Kidney glomerular epithelial cell (primary cell): ENCODE data around the gene EFCAB7.

Experiments used
- DNase-seq: peaks from one replicate; lab custom pipeline; 2025; lab: John Stamatoyannopoulos, UW

The EFCAB7 gene, protein sequence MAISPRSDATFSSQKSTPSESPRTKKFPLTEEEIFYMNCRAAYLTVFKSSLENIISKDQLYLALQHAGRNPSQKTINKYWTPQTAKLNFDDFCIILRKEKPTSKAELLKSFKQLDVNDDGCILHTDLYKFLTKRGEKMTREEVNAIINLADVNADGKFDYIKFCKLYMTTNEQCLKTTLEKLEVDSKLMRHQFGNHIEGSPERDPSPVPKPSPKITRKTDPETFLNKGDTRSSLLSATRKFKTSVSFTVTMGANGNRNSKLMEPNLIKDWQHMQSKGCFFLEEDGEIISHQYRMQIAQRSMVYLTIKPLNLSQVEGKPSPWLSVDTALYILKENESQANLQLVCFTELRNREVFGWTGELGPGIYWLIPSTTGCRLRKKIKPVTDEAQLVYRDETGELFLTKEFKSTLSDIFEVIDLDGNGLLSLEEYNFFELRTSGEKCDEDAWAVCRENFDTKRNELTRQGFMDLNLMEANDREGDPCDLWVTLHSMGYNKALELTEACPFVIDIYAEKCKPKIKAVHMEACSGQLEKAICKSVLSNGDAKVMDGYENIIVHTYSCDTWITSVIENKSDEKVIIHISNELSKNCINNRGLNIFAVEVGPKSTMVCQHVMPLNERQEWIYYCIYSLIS

DNA sequence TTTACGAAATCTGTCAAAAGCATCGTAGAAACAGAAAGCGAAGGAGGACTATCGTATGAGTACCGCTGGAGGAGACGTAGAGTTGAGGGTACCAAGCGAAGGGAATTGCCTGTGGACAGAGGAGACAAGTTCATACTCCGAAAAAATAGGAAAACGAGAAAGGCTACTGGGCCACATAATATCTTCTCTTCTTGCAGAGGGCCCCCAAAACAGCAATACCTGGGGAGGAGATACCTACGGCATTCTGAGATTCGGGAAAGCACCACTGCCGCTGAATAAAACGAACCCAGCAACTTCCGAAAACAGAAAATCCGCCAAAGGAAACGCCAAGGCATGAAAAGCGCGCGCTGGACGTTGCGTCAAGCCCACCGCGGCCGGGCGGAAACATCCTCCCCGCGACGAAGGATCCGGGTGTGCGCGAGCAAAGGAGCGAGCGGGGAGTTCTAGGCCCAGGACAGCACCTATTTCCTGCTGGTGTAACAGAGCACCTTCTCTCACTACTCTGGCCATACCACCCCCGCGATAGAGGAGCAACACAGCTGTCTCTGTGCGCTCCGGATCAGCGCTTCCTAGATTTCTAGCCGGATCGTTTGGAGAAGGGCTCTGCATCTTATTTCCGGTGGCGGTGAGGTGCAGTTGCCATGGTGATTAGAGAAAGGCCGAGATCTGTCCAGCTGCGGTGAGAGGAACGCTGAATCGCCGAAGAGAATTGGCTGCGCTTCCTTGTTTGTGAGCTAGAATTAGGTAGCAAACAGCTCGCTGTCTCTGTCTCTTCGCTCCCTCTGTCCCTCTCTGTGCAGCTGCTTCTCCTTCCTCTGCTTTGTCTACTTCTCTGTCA is at the start of gene EFCAB7, which contains the start of gene ITGB3BP:
Gene EFCAB7 (plus strand): TSS at position 635 of the 838 bp plus-strand sequence. CDS start 2,048 bp downstream, outside the sequence.
Gene ITGB3BP (minus strand): TSS at position 335 of the 838 bp plus-strand sequence. CDS start 92 bp downstream, at position 243.
- DNase-seq, result peak; percentile 97

DNA sequence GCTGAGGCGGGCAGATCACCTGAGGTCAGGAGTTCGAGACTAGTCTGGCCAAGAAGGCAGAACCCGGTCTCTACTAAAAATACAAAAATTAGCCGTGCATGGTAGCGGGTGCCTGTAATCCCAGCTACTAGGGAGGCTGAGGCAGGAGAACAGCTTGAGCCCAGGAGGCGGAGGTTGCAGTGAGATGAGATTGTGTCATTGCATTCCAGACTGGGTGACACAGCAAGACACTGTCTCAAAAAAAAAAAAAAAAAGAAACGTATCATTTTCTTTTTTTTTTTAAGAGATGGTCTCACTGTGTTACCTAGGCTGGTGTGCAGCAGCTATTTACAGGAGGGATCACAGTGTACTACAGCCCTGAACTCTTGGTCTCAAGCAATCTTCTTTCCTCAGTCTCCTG is 47.6 kb upstream of the EFCAB7 start:
- DNase-seq, result no peak

DNA sequence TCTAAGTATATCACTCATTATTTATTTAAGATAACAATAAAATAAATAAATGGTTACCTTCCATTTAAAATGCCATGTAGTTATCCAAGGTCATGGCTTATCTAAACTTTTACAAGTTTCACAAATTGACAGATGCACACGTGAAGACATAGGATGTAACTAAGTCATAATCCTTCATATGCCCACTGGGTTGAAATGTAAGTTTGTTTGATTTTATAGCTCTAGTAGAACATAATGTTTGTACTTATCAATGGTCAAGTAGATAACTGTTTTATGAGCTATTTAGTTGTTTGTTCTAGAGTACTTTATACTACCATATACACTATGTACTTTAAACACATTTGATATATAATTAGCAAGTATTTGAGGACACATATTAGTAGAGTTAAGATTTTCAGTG is 43.3 kb upstream of the EFCAB7 start:
- DNase-seq, result no peak

DNA sequence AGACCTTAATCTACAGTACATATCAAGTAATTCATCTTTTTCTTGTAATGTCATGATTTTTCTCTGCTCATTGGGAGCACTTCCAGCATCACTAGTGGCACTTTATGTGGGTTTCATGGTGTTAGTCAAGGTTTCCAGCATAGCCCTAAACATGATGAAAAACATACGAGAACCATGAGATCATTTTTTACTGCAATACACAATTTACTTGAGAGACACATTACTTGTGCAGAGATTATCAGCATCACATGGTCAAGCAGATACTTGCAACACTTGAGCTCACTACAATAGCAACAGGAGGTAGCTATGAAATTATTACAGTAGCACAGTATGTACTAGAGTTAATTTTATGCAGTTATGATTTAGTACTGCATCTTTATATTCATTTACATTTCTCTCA is 36.7 kb upstream of the EFCAB7 start:
- DNase-seq, result no peak

DNA sequence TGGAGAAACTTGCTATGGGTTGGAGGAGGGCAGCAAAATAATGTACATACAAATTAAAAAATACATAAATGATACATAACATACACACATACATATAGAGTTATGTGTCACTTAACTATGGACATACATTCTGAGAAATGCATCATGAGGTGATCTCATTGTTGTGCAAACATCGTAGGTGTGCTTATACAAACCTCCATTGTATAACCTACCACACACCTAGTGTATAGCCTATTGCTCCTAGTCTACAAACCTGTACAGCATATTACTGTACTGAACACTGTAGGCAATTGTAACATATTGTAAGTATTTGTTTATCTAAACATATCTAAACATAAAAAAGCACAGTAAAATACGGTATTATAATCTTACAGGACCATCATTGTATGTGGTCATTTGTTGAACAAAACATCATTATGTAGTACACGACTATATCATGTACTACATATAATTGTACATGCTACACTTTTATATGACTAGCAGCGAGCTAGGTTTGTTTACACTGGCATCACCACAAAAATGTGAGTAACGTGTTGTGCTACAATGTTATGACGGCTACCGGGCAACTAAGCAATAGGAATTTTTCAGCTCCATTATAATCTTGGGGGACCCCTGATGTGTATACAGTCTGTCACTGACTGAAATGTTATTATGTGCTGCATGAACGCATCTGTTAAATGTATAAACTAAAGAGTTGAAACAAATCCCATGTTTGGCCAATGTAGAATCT is 35.8 kb upstream of the EFCAB7 start:
- DNase-seq, result peak; percentile 49

DNA sequence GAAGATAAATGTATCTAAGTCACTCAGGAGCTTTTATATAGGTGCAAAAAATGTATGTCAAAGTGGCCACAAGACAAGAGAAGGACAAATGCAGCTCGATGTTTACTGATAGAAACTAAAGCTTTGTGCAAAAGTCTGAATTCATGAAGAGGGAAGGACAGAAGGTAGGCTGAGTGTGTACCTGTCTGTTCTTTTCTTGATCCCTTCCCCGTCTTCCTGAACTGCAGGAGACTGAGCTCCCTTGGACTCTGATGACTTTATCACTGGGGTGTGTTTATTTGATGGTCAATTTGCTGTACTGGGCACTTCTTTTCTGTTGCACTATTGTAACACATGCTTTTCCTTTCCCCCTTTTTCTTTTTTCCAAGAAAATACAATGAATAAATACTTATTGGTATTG is 25.7 kb upstream of the EFCAB7 start:
- DNase-seq, result no peak

DNA sequence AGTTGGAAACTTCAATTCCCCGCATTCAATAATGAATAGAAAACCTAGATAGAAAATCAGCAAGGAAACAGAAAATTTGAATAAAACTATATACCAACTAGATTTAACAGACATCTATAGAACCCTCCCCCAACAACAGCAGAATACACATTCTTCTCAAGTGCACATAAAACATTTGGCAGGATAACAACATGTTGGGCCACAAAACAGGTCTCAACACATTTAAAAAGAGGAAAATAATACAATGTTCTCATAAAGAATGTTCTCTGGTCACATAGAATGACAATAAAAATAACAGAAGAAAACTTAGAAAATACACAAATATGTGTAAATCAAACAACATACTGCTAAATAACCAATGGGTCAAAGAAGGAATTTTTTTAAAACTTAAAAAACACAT is 25.2 kb upstream of the EFCAB7 start:
- no peak for DNase-seq

DNA sequence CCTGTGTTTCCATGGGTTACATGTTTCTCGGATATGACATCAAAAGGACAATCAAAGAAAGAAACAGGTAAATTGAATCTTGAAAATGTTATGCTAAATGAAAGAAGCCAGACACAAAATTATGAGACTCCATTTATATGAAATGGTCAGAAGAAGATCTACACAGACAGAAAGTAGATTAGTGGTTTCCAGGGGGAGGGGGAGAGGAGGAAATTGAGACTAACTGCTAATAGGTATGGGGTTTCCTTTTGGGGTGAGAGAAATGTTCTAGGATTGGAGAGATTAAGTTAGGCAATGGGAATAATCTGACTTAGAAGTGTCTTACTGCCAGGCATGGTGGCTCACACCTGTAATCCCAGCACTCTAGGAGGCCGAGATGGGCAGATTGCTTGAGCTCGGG is 22.1 kb upstream of the EFCAB7 start:
- DNase-seq, result no peak

DNA sequence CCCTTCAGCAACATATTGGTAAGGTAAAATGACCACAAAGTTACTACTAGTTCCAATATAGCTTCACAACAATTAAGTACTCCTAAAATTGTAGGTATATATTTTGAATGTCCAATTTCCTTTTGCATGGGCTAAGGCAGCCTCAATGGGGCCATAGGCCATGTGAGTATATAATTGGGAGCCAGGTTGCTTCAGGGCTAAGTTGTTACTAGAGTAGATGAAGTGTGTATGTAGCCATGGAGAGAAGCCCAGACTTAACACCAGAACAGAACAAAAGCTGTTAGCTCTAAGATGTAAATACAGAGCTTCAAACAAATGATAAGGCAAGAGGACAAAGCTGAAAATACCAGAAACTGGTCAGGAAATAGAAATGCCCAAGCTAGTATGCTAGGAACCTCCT is 16.5 kb upstream of the EFCAB7 start:
- DNase-seq, result no peak

DNA sequence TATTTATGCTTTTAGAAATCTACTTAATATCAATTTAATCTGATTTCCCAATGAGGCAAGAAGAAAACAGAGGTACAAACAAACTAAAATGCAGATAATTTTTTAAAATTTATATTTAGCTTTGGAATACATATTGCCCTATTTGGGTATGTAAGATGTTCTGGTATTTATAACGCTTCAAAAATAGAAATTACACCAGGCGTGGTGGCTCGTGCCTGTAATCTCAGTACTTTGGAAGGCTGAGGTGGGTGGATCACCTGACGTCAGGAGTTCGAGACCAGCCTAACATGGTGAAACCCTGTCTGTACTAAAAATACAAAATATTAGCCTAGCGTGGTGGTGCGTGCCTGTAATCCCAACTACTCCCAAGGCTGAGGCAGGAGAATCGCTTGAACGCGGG is 13.6 kb upstream of the EFCAB7 start:
- DNase-seq, result no peak

DNA sequence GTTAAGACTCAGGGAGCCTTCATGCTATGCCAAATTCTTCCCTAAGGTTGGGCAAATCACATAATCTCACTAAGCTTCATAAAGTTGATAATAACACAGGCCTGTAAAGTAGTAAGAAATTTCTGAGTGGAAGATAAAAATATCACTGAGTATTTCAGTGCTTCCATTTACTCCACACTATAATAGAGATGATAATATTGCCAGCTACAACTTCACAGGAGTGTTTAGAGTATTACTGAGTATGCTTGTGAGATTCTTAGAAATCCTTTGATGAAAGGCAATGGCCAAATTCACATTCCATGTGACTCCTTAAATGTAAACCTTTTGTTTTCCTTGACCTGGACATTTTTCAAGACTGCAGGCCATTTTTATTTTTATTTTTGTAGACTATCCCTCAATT is 10.7 kb upstream of the EFCAB7 start:
- no peak for DNase-seq

DNA sequence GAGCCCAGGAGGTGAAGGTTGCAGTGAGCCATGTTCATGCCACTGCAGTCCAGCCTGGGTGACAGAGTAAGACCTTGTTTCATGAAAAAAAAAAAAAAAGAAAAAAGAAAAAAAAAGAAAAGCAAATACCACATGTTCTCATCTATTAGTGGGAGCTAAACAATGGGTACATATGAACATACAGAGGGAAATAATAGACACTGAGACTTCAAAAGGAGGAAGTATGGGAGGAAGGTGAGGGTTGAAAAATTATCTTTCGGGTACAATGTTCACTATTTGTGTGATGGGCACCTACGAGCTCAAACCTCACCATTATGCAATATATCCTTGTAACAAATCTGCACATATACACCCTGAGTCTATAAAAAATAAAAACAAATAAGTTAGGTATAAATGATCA is 6.7 kb upstream of the EFCAB7 start:
- DNase-seq, result no peak

DNA sequence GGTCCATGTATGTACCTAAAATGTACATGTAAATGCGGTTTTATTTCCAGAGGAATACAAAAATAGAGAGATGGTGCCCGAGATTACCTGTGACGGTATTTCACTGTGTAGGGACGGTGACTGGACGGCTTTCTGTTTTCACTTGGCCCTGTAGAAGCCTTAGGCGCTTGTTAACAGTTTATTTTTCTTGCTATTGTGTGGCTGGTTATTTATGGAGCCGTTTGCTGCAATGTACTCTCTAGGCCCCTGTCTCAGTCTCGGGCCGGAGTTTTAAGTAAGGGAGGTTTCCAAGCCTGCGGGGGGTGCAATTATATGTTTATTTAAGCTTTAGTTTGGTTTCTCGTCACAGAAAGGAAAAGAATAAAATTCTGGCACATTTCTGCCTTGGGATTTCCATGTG is 413 bp downstream of the EFCAB7 start:
- no peak for DNase-seq

DNA sequence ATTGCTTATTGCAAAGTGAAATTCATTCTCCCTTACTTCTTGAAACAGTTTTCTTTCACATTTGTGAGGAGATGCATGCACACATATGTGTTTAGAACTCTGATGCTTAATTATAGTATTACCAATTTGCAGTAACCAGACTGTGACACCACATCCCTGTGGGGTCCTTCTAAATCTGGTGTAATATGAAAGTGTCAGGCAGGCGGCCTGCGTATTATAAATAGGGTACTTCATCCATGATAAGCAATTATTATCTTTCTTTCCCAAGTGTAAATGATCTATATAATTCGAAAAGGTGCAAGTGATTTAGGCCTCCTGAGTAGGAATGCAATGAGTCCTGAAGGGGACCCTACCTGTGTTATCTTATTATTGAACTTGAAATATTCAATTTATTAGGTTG is 876 bp downstream of the EFCAB7 start:
- DNase-seq, result no peak

DNA sequence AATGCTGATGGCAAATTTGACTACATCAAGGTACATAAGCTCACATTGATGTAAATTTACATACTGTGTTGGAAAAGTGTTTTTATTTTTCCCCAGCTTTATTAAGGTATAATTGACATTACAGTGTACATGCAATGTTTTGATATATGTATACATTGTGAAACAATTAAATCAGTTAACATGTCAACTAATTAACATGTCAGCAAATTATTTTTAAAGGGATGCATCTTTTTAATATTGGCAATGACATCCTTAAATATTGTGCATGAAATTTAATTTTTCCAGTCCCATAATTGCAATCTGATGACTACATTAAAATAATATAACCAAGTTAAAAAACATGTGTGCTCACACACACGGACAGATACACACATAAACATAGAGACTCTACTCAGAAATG is 9.4 kb downstream of the EFCAB7 start:
- no peak for DNase-seq

DNA sequence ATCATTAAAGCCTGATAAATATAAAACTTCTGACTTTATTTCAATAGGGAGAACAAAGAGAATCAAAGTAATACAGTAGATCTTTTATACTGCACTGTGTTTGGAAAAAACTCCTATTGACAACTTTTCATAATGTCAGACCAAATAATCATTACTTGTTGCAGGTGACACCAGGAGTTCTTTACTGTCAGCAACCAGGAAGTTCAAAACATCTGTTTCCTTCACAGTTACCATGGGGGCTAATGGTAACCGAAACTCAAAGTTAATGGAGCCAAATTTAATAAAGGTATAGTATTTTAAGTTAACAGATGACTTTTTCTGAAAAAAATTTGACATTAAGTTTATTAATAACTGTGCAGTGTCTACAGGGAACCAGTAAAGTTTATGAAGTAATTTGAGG is 10.6 kb downstream of the EFCAB7 start:
- DNase-seq, result no peak

DNA sequence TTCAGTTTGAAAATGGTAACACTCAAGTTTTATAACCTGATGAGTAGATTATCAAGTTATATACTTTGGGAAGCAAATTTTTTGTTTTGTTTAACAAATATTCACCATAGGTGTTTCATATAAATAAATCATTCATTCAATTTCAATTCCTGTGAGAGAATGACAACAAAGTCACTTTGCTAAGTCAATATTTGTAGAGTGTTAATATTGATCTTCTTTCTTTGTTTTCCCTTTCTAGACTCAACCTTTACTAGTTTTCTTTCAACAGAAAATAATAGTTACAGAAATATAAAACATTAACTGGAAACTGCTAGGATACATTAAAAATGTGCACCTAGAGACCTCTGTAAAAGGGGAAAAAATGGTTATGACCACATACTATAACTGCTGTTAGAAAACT is 11.1 kb downstream of the EFCAB7 start:
- DNase-seq, result no peak

DNA sequence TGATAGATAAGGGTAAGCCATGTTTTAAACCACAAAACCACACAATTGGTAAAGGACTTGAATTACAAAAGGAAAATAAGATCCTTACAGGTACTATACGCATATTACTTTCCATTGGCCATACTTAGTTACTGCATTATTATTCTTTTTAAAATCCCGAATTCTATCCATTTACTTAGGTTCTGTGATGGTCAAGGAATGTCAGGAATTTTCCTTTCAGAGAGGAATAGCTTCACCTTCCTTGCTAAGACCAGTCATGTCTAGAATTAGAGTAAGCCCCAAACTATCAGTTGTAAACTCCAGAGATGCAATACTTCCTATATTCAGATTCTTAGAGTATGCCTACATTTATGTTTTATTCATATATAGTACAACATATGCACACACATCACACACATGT is 13.7 kb downstream of the EFCAB7 start:
- no peak for DNase-seq

DNA sequence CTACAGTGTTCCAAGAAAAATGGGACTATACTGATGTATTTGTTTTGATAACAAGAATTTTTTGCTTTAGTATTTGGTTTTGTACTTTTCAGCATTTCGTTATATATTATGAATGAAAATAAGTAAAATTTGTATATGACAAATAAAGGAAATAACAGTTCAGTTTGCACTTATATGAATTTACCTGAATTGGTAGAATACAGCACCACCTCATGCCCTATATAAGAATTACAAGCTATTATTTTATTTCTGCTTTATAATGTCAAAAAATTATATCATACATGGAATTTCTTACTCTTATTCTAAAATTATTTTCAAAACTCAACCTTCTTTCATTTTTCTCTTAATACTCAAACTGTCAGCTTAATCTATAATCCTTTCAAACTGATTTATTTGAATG is 14.6 kb downstream of the EFCAB7 start:
- peak; percentile 4 for DNase-seq

DNA sequence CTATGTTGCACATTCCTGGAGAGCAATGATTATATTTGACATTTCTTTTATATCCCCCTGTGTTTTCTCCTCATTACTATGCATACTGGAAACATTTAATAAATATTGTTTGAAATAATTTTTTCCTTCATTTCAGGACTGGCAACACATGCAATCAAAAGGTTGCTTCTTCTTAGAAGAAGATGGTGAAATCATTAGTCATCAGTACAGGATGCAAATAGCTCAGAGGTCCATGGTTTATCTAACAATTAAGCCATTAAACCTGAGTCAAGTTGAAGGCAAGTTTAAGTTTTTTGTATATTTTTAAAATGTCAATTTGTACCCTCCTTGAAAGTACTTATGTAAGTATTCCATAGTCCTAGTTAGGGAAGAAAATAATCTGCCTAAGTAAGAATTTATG is 22.5 kb downstream of the EFCAB7 start:
- no peak for DNase-seq

DNA sequence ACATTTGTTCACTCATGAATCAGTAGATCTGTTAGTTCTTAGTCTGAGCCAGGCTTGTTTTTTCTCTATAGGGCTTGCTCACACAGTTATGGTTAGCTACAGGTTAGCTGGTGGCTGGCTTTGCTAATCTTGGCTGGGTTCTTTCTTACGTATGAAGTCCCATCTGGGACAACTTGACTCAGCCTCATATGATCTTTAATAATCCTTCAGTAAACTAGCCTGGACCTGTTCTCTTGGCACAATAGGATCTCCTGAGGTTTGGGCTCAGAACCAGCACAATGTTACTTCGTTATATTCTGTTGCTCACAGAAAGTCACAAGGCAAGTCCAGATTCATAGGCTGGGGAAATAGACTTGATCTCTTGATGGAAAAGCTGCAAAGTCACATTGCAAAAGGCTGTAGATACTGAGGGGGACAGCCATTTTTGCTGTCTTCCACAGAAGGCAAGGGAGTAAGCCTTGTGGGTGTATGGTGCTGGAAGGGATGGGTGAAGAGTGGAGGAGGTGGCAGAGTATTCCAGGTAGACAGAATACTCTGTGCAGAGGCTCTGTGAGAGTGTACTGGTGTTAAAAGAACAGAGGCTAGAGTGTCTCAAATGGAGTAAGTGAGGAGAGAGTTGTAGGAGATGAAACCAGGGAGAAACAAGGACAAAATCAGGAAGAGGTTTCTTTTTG is 24.4 kb downstream of the EFCAB7 start:
- no peak for DNase-seq

DNA sequence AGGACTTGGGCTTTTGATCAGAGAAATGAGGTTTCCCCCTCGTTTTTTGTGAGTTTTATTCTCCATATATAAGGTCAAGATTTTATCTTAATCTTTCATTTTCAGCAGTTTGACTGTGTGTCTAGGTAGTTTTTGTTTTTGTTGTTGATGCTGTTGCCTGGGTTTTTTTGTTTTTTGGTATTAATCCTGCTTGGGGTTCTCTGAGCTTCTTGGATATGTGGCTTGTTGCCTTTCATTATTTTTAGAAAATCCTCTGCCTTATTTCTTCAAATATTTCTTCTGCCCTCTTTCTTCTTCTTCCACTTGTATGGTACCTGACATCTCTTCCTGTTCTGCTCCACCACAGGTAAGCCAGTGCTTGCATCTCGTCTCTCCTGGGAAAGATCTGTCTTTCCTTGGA is 25.0 kb downstream of the EFCAB7 start:
- no peak for DNase-seq
